DND-41 (cell line): ENCODE measurements around the gene YWHAG.

ENCODE experiments used
- CTCF ChIP-seq: IDR thresholded peaks from 2 replicates; pipeline ENCODE4 v1.5.1; 2012; ENCODE audit warnings: borderline replicate concordance, low read length, moderate library complexity, mild to moderate bottlenecking; ENCODE audit not compliant: poor library complexity, severe bottlenecking; ENCODE audit errors: extremely low read depth
- EZH2 ChIP-seq: IDR thresholded peaks from 3 replicates; pipeline ENCODE4 v1.6.1; 2012; ENCODE audit warnings: borderline replicate concordance, low read depth, mild to moderate bottlenecking, moderate library complexity, low read length, inconsistent platforms; ENCODE audit not compliant: severe bottlenecking

- no peak for TF ChIP-seq CTCF
- no peak for TF ChIP-seq EZH2
Observed at GRCh38 chr7:76337147-76337546, 21.6 kb downstream of the YWHAG start.
